Gastrocnemius medialis (tissue), 4 donors: Measurements from ENCODE around the gene NDUFS6. TPM values are rescaled to one million over a fixed set of nuclear protein-coding genes. Genes with fewer than 3 reads are reported as not detected.

Experiments used
- ATAC-seq, 2 donors: fragments of 150-250 bp; one replicate each; pipeline ENCODE4 v1.9.1; 2016
- DNase-seq, 2 donors: peaks; one replicate each; pipeline ENCODE4 v3.0.0-alpha.2; 2019
- H3K27ac ChIP-seq, 4 donors: fragments of 200-600 bp; sonication (generic); 1 replicate in 1 of 4; 2 replicates in 3 of 4; pipeline ENCODE4 v1.5.1; 2016 to 2018; ENCODE audit warnings: mild to moderate bottlenecking in 2 of 4, moderate library complexity in 1 of 4
- H3K27me3 ChIP-seq, 3 donors: fragments of 200-600 bp; sonication (generic) in 2 of 3; 1 replicate in 1 of 3; 2 replicates in 2 of 3; pipeline versions ENCODE4 v1.5.1 to v1.6.0; 2016 to 2019; ENCODE audit warnings: mild to moderate bottlenecking in 1 of 3, moderate library complexity in 1 of 3
- H3K36me3 ChIP-seq, 2 donors: fragments of 200-600 bp; sonication (generic) in 1 of 2; one replicate each; pipeline ENCODE4 v1.5.1; 2017 to 2018
- H3K4me1 ChIP-seq, 2 donors: fragments of 200-600 bp; sonication (generic) in 1 of 2; one replicate each; pipeline ENCODE4 v1.5.1; 2016 to 2017; ENCODE audit warnings: mild to moderate bottlenecking in 2 of 2
- H3K4me3 ChIP-seq, 4 donors: fragments of 200-600 bp; sonication (generic) in 3 of 4; 1 replicate in 1 of 4; 2 replicates in 3 of 4; pipeline ENCODE4 v1.5.1; 2016 to 2019; ENCODE audit warnings: mild to moderate bottlenecking in 2 of 4
- H3K9me3 ChIP-seq, 3 donors: fragments of 200-600 bp; sonication (generic) in 2 of 3; 1 replicate in 1 of 3; 2 replicates in 2 of 3; pipeline ENCODE4 v1.5.1; 2016 to 2019
- CTCF ChIP-seq, 5 experiments: fragments of 450-650 bp in 3 of 5; fragments of 200-600 bp in 2 of 5; sonication (generic) in 2 of 5; IDR thresholded peaks in 4 of 5; conservative IDR thresholded peaks in 1 of 5; 1 replicate in 4 of 5; 2 replicates in 1 of 5; pipeline ENCODE4 v1.5.1; 2016 to 2019; ENCODE audit warnings: antibody characterized with exemption in 5 of 5, mild to moderate bottlenecking in 3 of 5, moderate library complexity in 3 of 5
- POLR2A ChIP-seq, 2 donors: fragments of 450-650 bp; IDR thresholded peaks; one replicate each; pipeline ENCODE4 v1.6.1; 2017; ENCODE audit warnings: antibody characterized with exemption in 2 of 2, mild to moderate bottlenecking in 2 of 2, moderate library complexity in 2 of 2
- in situ Hi-C, 4 donors: fragments of 200-750 bp; cut with MboI; loops; one replicate each; pipeline versions ENCODE4 v1.15.0 to v1.8.0; 2017; ENCODE audit warnings: low sequenced_read_pairs in 4 of 4
- intact Hi-C: fragments of 100-400 bp; cut with DNase I; formaldehyde crosslinking; loops from one replicate; pipeline ENCODE4 v1.15.1; 2023; ENCODE audit warnings: low total_unique reads
- total RNA-seq, 4 donors: library from RNA; depleted of rRNA; stranded (reverse); fragments of >200 nt; gene quantifications; one replicate each; pipeline versions ENCODE4 v1.1.0 to v1.2.3, GENCODE V29; 2016

Gene NDUFS6
- total RNA-seq, 4 donors from 2014 or later: 70.8 to 135 (median 106) TPM

GRCh38 chr5:1777281-1778137 lies 23.7 kb upstream of the NDUFS6 start:
- Histone ChIP-seq H3K27me3 (no peaks in the 10 kb centered on the region), H3K36me3 (no peaks in the 10 kb centered on the region), H3K27ac (no peak overlapping the region), H3K9me3 (no peaks in the 10 kb centered on the region), H3K4me1 (no peaks in the 10 kb centered on the region), H3K4me3 (no peak overlapping the region)
- ATAC-seq (no peak), DNase-seq (no peak)
- intact Hi-C loops (no loop called here), in situ Hi-C loops (no loop called here)
- TF ChIP-seq POLR2A (IDR thresholded peaks at IDR 0.05): no peak
- no peak for TF ChIP-seq CTCF (IDR thresholded peaks at IDR 0.05 in 4 of 5, conservative IDR thresholded peaks at IDR 0.05 in 1 of 5)

- H3K36me3 ChIP-seq: no peaks in the 10 kb centered on the region
- H3K9me3 ChIP-seq: no peaks in the 10 kb centered on the region
- in situ Hi-C loops: no loop called here
- TF ChIP-seq CTCF (IDR thresholded peaks at IDR 0.05 in 4 of 5, conservative IDR thresholded peaks at IDR 0.05 in 1 of 5) (no peak), POLR2A (IDR thresholded peaks at IDR 0.05) (no peak)
- H3K4me3 ChIP-seq: no peak overlapping the region
- ATAC-seq: no peak
- H3K4me1 ChIP-seq: no peaks in the 10 kb centered on the region
- no peak overlapping the region for H3K27ac ChIP-seq
- intact Hi-C loops: no loop called here
- DNase-seq: no peak
- H3K27me3 ChIP-seq: no peaks in the 10 kb centered on the region
These were observed 22.8 kb upstream of the NDUFS6 start for GRCh38 chr5:1778138-1779020.

- H3K4me1 ChIP-seq: no peaks in the 10 kb centered on the region
- DNase-seq: no peak
- intact Hi-C loops: no loop called here
- no peaks in the 10 kb centered on the region for H3K36me3 ChIP-seq
- TF ChIP-seq POLR2A (IDR thresholded peaks at IDR 0.05) (no peak), CTCF (IDR thresholded peaks at IDR 0.05 in 4 of 5, conservative IDR thresholded peaks at IDR 0.05 in 1 of 5) (no peak)
- no peak overlapping the region for H3K27ac ChIP-seq
- ATAC-seq: no peak
- in situ Hi-C loops: no loop called here
- H3K9me3 ChIP-seq: no peaks in the 10 kb centered on the region
- H3K4me3 ChIP-seq: no peak overlapping the region
- H3K27me3 ChIP-seq: no peaks in the 10 kb centered on the region
These were observed 22.1 kb upstream of the NDUFS6 start for GRCh38 chr5:1779021-1779680.

GRCh38 chr5:1779782-1780613 lies 21.2 kb upstream of the NDUFS6 start:
- TF ChIP-seq CTCF (IDR thresholded peaks at IDR 0.05 in 4 of 5, conservative IDR thresholded peaks at IDR 0.05 in 1 of 5) (no peak), POLR2A (IDR thresholded peaks at IDR 0.05) (no peak)
- no peaks in the 10 kb centered on the region for H3K36me3 ChIP-seq
- H3K27me3 ChIP-seq: no peaks in the 10 kb centered on the region
- H3K9me3 ChIP-seq: no peaks in the 10 kb centered on the region
- no peak overlapping the region for H3K4me3 ChIP-seq
- H3K4me1 ChIP-seq: no peaks in the 10 kb centered on the region
- ATAC-seq: no peak
- in situ Hi-C loops: no loop called here
- intact Hi-C loops: no loop called here
- no peak overlapping the region for H3K27ac ChIP-seq
- no peak for DNase-seq
